HG02642 (cell line): ENCODE data around the gene WASHC2A.
"Not testable (repeated sequence)": the region's sequence is repeated elsewhere in the genome, so short reads cannot be mapped to it uniquely, and the experiment has no call there.

Experiments
- ATAC-seq: cut with Tn5 transposase; IDR thresholded peaks from one replicate; pipeline ENCODE4 v1.9.1; 2021; ENCODE audit warnings: mild to moderate bottlenecking; ENCODE audit not compliant: unreplicated experiment, poor library complexity

WASHC2A gene

GRCh38 chr10:50132322-50132721 lies 64.6 kb downstream of the WASHC2A start:
- ATAC-seq: not testable (repeated sequence)

GRCh38 chr10:50132841-50133240 lies 65.1 kb downstream of the WASHC2A start:
- ATAC-seq: not testable (repeated sequence)

DNA sequence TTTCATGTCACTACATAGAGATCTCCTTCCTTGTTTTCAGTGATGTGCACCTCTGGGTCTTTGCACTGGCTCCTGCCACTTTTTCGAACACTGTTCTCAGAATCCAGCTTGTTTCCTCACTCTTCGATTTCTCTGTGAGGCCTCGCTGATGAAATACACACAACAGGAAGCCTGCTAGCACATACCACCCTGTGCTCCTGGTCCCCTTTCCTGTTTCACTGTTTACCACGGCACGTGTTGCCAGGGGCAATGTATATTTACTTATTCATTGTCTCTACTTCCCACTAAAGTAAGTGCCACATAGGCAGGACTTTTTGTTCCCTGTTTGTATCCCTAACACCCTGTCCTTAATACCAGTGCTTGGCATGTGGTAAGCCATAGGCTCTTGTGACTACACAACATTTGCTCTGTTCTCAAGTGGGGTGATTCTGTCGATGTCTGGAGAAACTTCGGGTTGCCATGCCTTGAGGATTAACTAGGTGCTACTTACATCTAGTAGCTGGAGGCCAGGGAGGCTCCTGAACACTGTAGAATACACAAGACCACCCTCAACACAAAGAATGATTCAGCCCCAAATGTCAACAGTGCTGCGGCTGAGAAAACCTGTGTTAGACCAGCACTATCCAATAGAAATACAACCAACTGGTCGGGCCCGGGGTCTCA lies 75.9 kb downstream of the WASHC2A start:
- not testable (repeated sequence) for ATAC-seq

DNA sequence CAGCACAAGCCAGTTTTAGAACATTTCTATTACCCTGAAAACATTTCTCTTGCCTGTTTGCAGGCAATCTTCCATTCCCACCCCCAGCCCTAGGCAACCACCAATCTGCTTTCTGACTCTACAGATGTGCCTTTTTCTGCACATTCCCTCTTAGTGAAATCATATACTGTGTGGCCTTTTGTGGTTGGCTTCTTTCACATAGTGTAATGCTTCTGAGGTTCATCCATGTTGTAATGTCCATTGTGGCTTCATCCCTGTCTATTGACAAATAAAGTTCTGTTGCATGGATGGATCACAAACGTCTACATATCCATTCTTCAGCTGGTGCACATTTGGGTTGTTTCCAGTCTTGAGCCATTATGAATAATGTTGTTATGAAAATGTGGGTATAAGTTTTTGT lies 77.8 kb downstream of the WASHC2A start:
- ATAC-seq: not testable (repeated sequence)

- no peak for ATAC-seq
These were observed 85.1 kb downstream of the WASHC2A start for GRCh38 chr10:50152792-50153272.

- ATAC-seq: not testable (repeated sequence)
These were observed 90.1 kb downstream of the WASHC2A start for GRCh38 chr10:50157868-50158267.

DNA sequence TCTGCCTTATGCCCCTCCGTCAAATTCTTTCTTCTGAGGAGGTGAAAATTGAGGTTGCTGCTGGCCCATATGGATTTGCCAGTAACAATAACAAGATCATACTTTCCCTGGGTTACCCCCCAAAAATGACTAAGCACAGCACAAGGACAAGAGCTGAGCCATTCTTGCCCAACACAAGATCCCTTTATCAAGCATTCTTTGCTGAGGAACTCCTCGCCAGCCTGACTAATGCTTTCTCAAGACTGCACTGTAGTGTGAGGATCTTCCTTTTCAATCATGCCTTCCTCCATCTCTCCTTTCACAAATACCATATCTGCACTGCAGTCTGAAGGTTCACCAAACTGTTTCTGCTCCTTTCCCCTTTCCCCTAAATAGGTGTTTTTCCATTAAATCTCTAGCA lies 92.1 kb downstream of the WASHC2A start:
- ATAC-seq: not testable (repeated sequence)

DNA sequence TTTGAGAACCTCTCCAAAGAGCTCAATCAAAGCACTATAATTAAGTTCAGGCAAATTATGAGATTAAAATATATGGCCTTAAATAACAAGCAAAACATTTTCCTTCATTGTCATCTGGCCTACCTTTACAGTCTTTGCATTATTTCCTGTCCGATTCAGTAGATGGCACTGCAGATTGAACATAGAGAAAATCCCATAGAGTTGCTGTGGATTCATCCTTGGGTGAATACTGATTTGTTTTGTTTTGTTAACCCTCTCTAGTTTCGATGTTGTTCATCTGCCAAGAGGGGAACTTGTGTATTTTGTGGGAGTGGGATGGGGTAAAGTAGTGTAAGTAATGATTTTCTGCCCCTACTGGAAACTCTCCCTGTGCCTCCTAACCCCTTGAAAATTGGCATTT lies 97.3 kb downstream of the WASHC2A start:
- not testable (repeated sequence) for ATAC-seq

DNA sequence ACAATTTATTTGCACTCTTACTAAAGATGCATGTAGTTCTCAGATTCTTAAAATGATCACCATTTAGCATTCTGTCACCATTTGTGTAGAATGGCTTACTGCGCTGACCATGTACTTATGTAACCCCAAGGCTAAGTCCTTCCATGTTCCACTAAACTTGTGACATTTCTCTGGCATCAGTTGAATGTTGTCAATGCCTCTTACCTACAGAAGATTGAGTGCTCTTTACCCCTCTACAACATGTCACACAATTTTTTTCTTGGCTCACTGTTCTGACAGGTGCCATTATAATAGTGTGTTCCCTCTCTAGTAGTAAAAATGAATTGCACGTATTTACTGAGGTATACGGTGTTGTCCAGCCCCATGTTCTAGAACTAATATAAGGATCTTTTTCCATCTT lies 100.1 kb downstream of the WASHC2A start:
- ATAC-seq: not testable (repeated sequence)

DNA sequence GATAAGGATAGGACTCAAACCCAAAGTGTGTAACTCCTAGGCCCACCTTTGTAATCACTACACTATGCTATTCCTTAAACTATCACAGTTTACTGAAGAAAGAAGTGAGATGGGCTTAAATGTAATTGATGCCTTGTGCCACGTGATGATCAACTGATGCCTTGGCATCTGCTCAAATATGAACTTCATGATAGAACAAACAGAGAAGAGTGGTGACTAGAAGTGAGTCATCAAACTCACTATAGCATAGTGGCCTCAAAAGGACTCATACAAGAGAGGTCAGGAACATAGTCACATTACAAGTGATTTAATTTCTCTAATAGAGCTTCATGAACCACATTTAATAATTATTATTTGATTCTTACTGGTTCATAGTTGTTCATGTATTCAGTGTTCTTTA lies 101.8 kb downstream of the WASHC2A start:
- not testable (repeated sequence) for ATAC-seq

DNA sequence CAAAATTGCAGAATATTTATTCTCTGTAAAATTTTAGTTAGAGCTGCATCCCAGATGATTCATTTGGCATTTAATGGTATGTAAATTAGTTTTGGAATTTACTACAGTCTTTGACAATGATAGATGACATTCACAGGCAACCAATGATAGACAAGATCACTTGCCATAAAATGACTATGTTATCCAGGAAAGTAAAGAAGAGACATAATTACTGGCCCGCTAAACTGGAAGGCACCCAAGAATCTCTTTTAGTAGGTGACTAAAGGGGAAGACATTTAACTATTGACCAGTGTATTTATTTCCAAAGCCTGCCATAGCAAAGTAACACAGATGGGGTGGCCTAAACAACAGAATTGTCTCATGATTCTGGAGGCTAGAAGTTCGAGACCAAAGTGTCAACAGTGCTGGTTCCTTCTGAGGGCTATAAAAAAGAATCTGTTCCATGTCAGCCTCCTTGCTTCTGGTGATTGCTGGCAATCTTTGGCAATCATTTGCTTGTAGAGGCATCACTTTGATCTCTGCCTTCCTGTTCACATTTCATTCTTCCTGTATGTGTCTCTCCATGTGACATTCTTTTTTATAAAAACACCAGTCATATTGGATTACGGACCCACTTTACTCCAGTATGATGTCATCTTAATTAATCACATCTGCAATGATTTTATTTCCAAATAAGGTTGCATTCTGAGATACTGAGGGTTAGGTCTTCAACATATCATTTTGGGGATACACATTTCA lies 107.2 kb downstream of the WASHC2A start:
- not testable (repeated sequence) for ATAC-seq
